ENCODE measurements around the gene ACTL6A.

Gene ACTL6A

GRCh38 chr3:179608931-179609720, 46.4 kb downstream of the ACTL6A start:
- no peak overlapping the region for H3K4me3 ChIP-seq (ENCODE audit: low read depth, low read length)
- TF ChIP-seq, protein P1, sequence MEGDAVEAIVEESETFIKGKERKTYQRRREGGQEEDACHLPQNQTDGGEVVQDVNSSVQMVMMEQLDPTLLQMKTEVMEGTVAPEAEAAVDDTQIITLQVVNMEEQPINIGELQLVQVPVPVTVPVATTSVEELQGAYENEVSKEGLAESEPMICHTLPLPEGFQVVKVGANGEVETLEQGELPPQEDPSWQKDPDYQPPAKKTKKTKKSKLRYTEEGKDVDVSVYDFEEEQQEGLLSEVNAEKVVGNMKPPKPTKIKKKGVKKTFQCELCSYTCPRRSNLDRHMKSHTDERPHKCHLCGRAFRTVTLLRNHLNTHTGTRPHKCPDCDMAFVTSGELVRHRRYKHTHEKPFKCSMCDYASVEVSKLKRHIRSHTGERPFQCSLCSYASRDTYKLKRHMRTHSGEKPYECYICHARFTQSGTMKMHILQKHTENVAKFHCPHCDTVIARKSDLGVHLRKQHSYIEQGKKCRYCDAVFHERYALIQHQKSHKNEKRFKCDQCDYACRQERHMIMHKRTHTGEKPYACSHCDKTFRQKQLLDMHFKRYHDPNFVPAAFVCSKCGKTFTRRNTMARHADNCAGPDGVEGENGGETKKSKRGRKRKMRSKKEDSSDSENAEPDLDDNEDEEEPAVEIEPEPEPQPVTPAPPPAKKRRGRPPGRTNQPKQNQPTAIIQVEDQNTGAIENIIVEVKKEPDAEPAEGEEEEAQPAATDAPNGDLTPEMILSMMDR (IDR thresholded peaks at IDR 0.05; ENCODE audit: low read depth, low read length), result no peak

GRCh38 chr3:179610066-179610465, 47.3 kb downstream of the ACTL6A start:
- no peak overlapping the region for H3K4me3 ChIP-seq (ENCODE audit: low read depth, low read length)
- TF ChIP-seq, protein P1 (IDR thresholded peaks at IDR 0.05; ENCODE audit: low read depth, low read length), result no peak

GRCh38 chr3:179613807-179614206, 51.1 kb downstream of the ACTL6A start:
- H3K4me3 ChIP-seq (ENCODE audit: low read depth, low read length), result no peak overlapping the region
- TF ChIP-seq, protein P1 (IDR thresholded peaks at IDR 0.05; ENCODE audit: low read depth, low read length), result no peak

DNA sequence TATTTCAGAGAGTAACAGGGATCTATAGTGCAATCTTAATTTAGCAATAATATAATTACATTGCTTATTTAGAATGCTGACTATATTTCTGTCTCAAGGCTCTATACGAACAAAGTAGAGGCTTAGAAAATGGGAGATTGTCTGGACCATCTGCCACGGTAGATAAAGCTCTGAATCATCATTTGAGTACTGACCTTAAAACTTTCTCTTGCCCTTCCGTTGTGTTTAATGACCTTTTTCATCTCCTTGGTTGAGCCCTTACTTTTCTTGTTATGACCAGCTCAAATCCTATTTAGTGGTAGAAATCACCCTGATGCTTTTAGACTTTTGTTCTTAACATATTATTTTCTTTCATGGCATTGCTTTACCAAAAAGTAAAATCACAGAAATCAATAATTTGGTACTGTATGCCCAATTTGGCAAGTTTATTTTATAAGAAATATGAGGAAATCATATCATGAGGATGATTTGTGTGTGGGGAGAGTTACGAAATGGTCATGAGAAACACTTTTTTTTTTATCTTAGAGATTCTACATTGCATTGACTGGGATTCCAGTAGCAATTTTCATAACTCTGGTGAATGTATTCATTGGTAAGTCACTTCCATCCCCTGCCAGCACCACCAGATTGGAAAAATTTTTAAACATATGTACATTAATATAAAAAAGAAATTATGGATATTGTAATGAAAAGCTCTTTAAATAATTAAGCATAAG, 52.9 kb downstream of the ACTL6A start:
- no peak overlapping the region for H3K4me3 ChIP-seq (ENCODE audit: low read depth, low read length)
- TF ChIP-seq, protein P1 (IDR thresholded peaks at IDR 0.05; ENCODE audit: low read depth, low read length), result no peak

- H3K4me3 ChIP-seq (ENCODE audit: low read depth, low read length), result no peak overlapping the region
- TF ChIP-seq, protein P1 (IDR thresholded peaks at IDR 0.05; ENCODE audit: low read depth, low read length), result no peak
Observed at GRCh38 chr3:179622023-179622422, 59.3 kb downstream of the ACTL6A start.

DNA sequence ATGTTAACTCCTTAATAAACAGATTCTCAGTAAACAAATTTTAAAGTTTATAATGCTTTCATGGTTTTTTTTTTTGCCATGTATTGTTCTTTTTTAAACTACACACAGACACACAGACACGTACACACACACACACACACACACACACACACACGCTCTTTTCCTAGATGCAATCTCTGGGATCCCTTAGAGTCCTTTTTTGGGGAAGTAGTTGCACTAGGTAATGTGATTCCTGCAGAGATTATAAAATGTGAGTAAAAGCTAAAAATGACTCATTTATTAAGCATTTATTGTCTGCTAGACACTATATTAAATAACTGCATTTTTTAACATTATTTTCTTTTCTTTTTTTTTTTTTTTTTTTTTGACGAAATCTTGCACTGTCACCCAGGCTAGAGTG, 61.7 kb downstream of the ACTL6A start:
- H3K4me3 ChIP-seq (ENCODE audit: low read depth, low read length), result no peak overlapping the region

More for the DNA sequence above, 61.7 kb downstream of the ACTL6A start:
- TF ChIP-seq, protein P1 (IDR thresholded peaks at IDR 0.05; ENCODE audit: low read depth, low read length), result no peak

All from WI38 (cell line).